Duodenal mucosa (tissue), 2 donors: Measurements from ENCODE around the gene LHX4.

Experiments
- H3K27ac ChIP-seq: one replicate; pipeline ENCODE4 v1.7.0; 2013; ENCODE audit warnings: low read depth, low read length
- H3K27me3 ChIP-seq, 2 donors: one replicate each; pipeline ENCODE4 v1.7.0; 2013; ENCODE audit warnings: low read length in 2 of 2, control low read depth in 1 of 2; ENCODE audit not compliant: insufficient read depth in 2 of 2, control insufficient read depth in 1 of 2
- H3K36me3 ChIP-seq, 2 donors: one replicate each; pipeline ENCODE4 v1.7.0; 2013; ENCODE audit warnings: low read length in 2 of 2, control low read depth in 1 of 2; ENCODE audit not compliant: insufficient read depth in 2 of 2, control insufficient read depth in 1 of 2
- H3K4me1 ChIP-seq, 2 donors: one replicate each; pipeline ENCODE4 v1.7.0; 2013; ENCODE audit warnings: low read length in 2 of 2, control low read depth in 1 of 2; ENCODE audit not compliant: insufficient read depth in 2 of 2, control insufficient read depth in 1 of 2
- H3K4me3 ChIP-seq, 2 donors: one replicate each; pipeline ENCODE4 v1.7.0; 2013; ENCODE audit warnings: low read length in 2 of 2, low read depth in 1 of 2
- H3K9ac ChIP-seq, 2 donors: one replicate each; pipeline ENCODE4 v1.7.0; 2013; ENCODE audit warnings: low read length in 2 of 2, low read depth in 1 of 2
- H3K9me3 ChIP-seq, 2 donors: one replicate each; pipeline ENCODE4 v1.7.0; 2013; ENCODE audit warnings: low read length in 2 of 2, control low read depth in 1 of 2; ENCODE audit not compliant: control insufficient read depth in 1 of 2

The LHX4 gene

DNA sequence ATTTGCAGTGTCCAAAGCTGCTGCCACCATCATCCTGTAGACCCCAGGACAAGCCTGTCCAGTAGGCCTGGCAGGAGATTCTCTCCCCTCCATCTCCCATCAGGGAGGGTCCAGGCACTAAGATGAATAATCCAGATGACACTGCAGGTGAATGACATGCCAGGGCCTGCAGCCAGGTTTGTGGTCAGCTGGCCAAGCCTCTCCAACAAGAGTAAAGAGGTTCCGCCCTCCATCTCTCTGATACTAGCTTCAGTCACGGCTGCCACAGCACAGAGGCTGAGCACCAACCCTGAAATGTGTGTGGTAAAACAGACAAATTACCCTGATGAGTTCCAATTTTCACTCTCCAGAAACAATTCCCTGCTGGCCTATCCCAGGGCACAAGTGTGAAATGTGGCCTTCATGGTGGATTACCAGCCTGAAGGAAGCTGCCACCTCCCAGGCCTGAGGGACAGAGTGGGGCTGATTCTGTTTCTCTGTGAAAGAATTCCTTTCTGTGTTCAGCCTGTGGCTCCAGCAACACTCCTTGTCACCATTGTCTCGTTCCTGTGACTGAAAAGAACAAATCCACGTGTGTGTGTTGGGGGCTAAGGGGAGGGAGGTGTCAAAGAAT is 19.9 kb upstream of the LHX4 start:
- H3K27ac ChIP-seq: no peak overlapping the region
- no peaks in the 10 kb centered on the region for H3K4me1 ChIP-seq
- no peak overlapping the region for H3K4me3 ChIP-seq
- no peaks in the 10 kb centered on the region for H3K36me3 ChIP-seq
- H3K9me3 ChIP-seq: no peaks in the 10 kb centered on the region
- H3K9ac ChIP-seq: no peak overlapping the region
- H3K27me3 ChIP-seq: no peaks in the 10 kb centered on the region

- H3K27ac ChIP-seq: no peak overlapping the region
- H3K4me1 ChIP-seq: no peaks in the 10 kb centered on the region
- H3K9ac ChIP-seq: no peak overlapping the region
- no peaks in the 10 kb centered on the region for H3K27me3 ChIP-seq
- no peaks in the 10 kb centered on the region for H3K9me3 ChIP-seq
- no peak overlapping the region for H3K4me3 ChIP-seq
- no peaks in the 10 kb centered on the region for H3K36me3 ChIP-seq
Observed at GRCh38 chr1:180211156-180211859, 18.8 kb upstream of the LHX4 start.

DNA sequence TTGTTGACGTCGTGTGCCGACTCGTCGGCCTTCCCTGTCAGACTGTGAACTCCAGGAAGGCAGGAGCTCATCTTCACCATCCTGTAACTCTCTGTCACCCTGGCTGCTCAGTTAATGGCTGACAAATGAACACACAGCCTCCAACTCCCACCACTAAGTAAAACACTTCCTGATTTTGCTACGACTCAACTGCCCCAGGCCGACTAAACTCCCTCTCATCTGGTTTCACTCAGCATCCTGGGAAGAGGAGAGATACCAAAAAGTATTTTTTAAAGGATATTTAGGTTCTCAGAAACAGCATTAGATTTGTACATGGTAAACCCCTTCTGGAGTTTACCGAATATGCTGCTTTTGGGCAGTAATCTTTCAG is 18.2 kb upstream of the LHX4 start:
- no peaks in the 10 kb centered on the region for H3K9me3 ChIP-seq
- no peak overlapping the region for H3K9ac ChIP-seq
- H3K27ac ChIP-seq: no peak overlapping the region
- no peaks in the 10 kb centered on the region for H3K27me3 ChIP-seq
- H3K4me1 ChIP-seq: no peaks in the 10 kb centered on the region
- H3K4me3 ChIP-seq: no peak overlapping the region
- H3K36me3 ChIP-seq: no peaks in the 10 kb centered on the region

- Histone ChIP-seq H3K27ac (no peak overlapping the region), H3K9ac (no peak overlapping the region), H3K27me3 (no peaks in the 10 kb centered on the region), H3K9me3 (no peaks in the 10 kb centered on the region), H3K36me3 (no peaks in the 10 kb centered on the region), H3K4me1 (no peaks in the 10 kb centered on the region), H3K4me3 (no peak overlapping the region)
Observed at GRCh38 chr1:180213401-180214170, 16.5 kb upstream of the LHX4 start.

GRCh38 chr1:180215856-180216625 is 14.0 kb upstream of the LHX4 start:
- no peak overlapping the region for H3K9ac ChIP-seq
- no peak overlapping the region for H3K27ac ChIP-seq
- no peaks in the 10 kb centered on the region for H3K4me1 ChIP-seq
- H3K4me3 ChIP-seq: no peak overlapping the region
- H3K27me3 ChIP-seq: no peaks in the 10 kb centered on the region
- no peaks in the 10 kb centered on the region for H3K9me3 ChIP-seq
- no peaks in the 10 kb centered on the region for H3K36me3 ChIP-seq

- no peaks in the 10 kb centered on the region for H3K36me3 ChIP-seq
- no peaks in the 10 kb centered on the region for H3K9me3 ChIP-seq
- H3K9ac ChIP-seq: no peak overlapping the region
- H3K4me3 ChIP-seq: no peak overlapping the region
- H3K4me1 ChIP-seq: no peaks in the 10 kb centered on the region
- no peak overlapping the region for H3K27ac ChIP-seq
- peaks cover 0 to under 1% of the 10 kb centered on the region in 2 donors for H3K27me3 ChIP-seq
Observed at GRCh38 chr1:180217006-180217405, 13.1 kb upstream of the LHX4 start.

DNA sequence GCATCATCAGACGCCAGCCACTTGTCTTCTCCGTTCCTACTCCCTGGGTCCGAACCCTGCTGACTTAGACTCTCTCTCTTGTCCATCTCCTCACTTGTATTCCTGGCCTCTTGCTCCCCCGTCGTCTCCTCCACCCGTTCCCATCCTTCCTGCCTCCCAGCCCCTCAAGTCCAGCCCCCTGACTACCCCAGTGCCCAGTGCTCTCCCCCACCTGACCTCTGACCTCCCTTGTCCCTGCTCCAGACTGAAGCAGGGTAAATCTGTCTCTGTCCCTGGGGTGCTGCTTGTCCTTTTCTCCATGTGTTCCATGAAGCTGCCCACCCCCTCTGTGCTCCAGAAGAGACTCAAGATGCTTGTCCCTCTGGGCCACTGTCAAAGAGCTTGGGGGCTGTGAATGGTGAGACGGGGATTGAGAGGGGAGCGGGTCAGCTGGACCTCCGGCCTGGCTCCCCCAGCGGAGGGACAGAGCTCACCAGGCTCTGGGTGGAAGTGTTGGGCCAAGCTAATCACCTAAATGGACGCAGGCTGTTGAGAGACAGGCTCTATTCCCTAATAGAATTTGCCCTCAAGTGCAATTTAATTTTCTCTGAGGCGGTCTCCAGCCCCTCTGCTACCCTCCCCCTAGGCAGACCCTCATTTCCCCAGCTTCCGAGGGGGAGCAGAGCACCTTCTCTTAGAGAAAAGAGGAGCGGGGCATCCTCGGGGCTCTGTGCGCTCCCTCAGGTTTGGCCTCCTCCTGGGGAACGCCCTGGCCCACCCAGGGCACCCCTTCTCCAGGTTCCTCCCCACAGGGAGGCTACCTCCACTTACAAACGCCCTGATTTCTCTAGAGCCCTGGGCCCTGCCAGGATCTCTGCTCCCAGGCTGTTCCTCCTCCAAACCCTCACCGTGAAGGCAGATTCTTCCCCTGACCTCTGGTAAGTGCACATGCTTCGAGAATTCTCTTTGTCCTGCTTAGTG is 11.0 kb upstream of the LHX4 start:
- H3K27ac ChIP-seq: no peak overlapping the region
- no peaks in the 10 kb centered on the region for H3K36me3 ChIP-seq
- no peak overlapping the region for H3K4me3 ChIP-seq
- no peak overlapping the region for H3K9ac ChIP-seq
- peaks cover 3 to 13% of the 10 kb centered on the region in 2 donors for H3K27me3 ChIP-seq
- H3K9me3 ChIP-seq: no peaks in the 10 kb centered on the region
- no peaks in the 10 kb centered on the region for H3K4me1 ChIP-seq

GRCh38 chr1:180219776-180220175 is 10.3 kb upstream of the LHX4 start:
- Histone ChIP-seq H3K4me1 (no peaks in the 10 kb centered on the region), H3K9ac (no peak overlapping the region), H3K36me3 (no peaks in the 10 kb centered on the region), H3K9me3 (no peaks in the 10 kb centered on the region), H3K27me3 (peaks cover 9 to 19% of the 10 kb centered on the region in 2 donors), H3K4me3 (no peak overlapping the region), H3K27ac (no peak overlapping the region)

DNA sequence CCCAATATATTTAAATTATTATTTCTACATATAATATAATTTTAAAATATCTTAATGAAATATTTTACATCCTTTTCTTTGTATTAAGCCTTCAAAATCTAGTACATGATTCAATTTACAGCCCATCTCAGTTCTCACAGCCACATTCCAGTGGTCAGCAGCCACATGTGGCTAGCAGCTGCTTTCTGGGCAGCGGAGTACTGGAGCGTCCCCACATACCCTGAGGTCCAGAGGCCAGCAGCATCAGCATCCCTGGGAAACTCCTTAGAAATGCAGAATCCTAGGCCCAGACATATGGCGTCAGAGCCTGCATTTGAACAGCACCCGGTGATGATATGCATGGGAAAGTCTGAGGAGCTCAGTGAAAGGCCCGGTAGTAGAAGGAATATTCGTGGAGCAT is 8.6 kb upstream of the LHX4 start:
- H3K9me3 ChIP-seq: no peaks in the 10 kb centered on the region
- no peak overlapping the region for H3K9ac ChIP-seq
- no peak overlapping the region for H3K27ac ChIP-seq
- H3K4me1 ChIP-seq: no peaks in the 10 kb centered on the region
- no peaks in the 10 kb centered on the region for H3K36me3 ChIP-seq
- peaks cover 23 to 32% of the 10 kb centered on the region in 2 donors for H3K27me3 ChIP-seq
- H3K4me3 ChIP-seq: no peak overlapping the region
